GM12801 (cell line): ENCODE data around the gene LRRC19.

Experiments
- CTCF ChIP-seq: IDR thresholded peaks from one replicate; pipeline ENCODE4 v1.5.1; 2011; ENCODE audit warnings: control low read depth; ENCODE audit not compliant: insufficient read length; ENCODE audit errors: extremely low read depth

LRRC19 gene

GRCh38 chr9:26945591-26945990, 59.9 kb downstream of the LRRC19 start:
- TF ChIP-seq CTCF, result no peak
